ENCODE data around the gene ITIH4. TPM values are rescaled to one million over a fixed set of nuclear protein-coding genes. Genes with fewer than 3 reads are reported as not detected.

The ITIH4 gene
- total RNA-seq (2013) = 14.9 TPM
- polyA plus RNA-seq = 10 to 100 TPM in 1 of 3 donors, under 1 TPM in 1, not detected in 1; 0.59 to 47.7 TPM
- 9.3 and 13.9 TPM in 2 replicates for polyA minus RNA-seq
- total RNA-seq = 0 to 1.2 (median 0.56) reads per million in 11 experiments

GRCh38 chr3:52830535-52831258 lies at the start of gene ITIH4:
TSS of gene ITIH4 (minus strand) at chr3:52830672. CDS start at chr3:52830642, 30 bp downstream.
- no peak within 1 kb of the TSS for H3K4me3 ChIP-seq (replicated peaks in 1 of 3; ENCODE audit: low read depth in 2 of 3, low read length in 3 of 3)
- no peak within 1 kb of the TSS for H3K4me2 ChIP-seq (replicated peaks; ENCODE audit: extremely low read depth, low read length, poor library complexity, severe bottlenecking)
- H3K9ac ChIP-seq (ENCODE audit: insufficient read depth, low read length, poor library complexity, severe bottlenecking) = no peak within 1 kb of the TSS
- no peak for TF ChIP-seq CTCF (IDR thresholded peaks at IDR 0.05)
- H3K27ac ChIP-seq (ENCODE audit: low read depth in 1 of 2, low read length in 2 of 2) = no peak within 1 kb of the TSS
- WGBS (ENCODE audit: insufficient coverage) = 93% methylated on average over 10 of the region's 16 CpGs
- peaks cover 8% of the 10 kb centered on the region for H3K4me1 Mint-ChIP-seq
- H3K36me3 Mint-ChIP-seq = peaks cover 19 to 27% of the 10 kb centered on the region in 2 donors
- peak within 1 kb of the TSS in 1 of 7 donors; percentile 64 for H3K27ac Mint-ChIP-seq
- H3K4me3 Mint-ChIP-seq = no peak within 1 kb of the TSS
- peaks cover 11 to 31% of the 10 kb centered on the region in 2 donors for H3K36me3 ChIP-seq (replicated peaks in 1 of 2; ENCODE audit: control insufficient read depth in 1 of 2, insufficient read depth in 2 of 2, low read length in 2 of 2)
- no peaks in the 10 kb centered on the region for H3K9me3 ChIP-seq (replicated peaks in 1 of 2; ENCODE audit: control insufficient read depth in 1 of 2, insufficient read depth in 1 of 2, low read length in 2 of 2)
- H3K9me3 Mint-ChIP-seq = no peaks in the 10 kb centered on the region
- DNase-seq = no peak
- H3K79me2 ChIP-seq (ENCODE audit: insufficient read depth, low read length) = no peaks in the 10 kb centered on the region
- H4K20me1 ChIP-seq (ENCODE audit: insufficient read depth, low read length) = no peaks in the 10 kb centered on the region
- H2AFZ ChIP-seq (ENCODE audit: insufficient read depth, low read depth, low read length, poor library complexity, severe bottlenecking) = no peak within 1 kb of the TSS
- H3K4me1 ChIP-seq (ENCODE audit: control insufficient read depth in 1 of 2, insufficient read depth in 2 of 2, low read length in 2 of 2) = no peaks in the 10 kb centered on the region
- intact Hi-C loops (cut with micrococcal nuclease) = no loop called here
- H3K27me3 ChIP-seq (ENCODE audit: control insufficient read depth in 2 of 2, insufficient read depth in 2 of 2, low read length in 2 of 2) = no peaks in the 10 kb centered on the region
- peaks cover 0 to 6% (median 0%) of the 10 kb centered on the region in 3 donors for H3K27me3 Mint-ChIP-seq (ENCODE audit: low read depth in 3 of 3)

- WGBS (ENCODE audit: insufficient coverage) = 100% methylated on average over 1 of the region's 5 CpGs
- no peak for TF ChIP-seq CTCF (IDR thresholded peaks at IDR 0.05)
- Mint-ChIP-seq H3K27ac (peak overlapping the region in 1 of 7 donors; percentile 54), H3K27me3 (ENCODE audit: low read depth in 3 of 3) (no peaks in the 10 kb centered on the region), H3K36me3 (peaks cover 29 to 41% of the 10 kb centered on the region in 2 donors), H3K4me3 (no peak overlapping the region), H3K4me1 (peaks cover 16% of the 10 kb centered on the region), H3K9me3 (peaks cover 0 to 5% (median 0%) of the 10 kb centered on the region in 7 donors)
- Histone ChIP-seq H3K9me3 (replicated peaks in 1 of 2; ENCODE audit: control insufficient read depth in 1 of 2, insufficient read depth in 1 of 2, low read length in 2 of 2) (peaks cover 0 to 4% of the 10 kb centered on the region in 2 donors), H3K79me2 (ENCODE audit: insufficient read depth, low read length) (peaks cover 49% of the 10 kb centered on the region), H3K4me1 (ENCODE audit: control insufficient read depth in 1 of 2, insufficient read depth in 2 of 2, low read length in 2 of 2) (peaks cover 8 to 9% of the 10 kb centered on the region in 2 donors), H3K27me3 (ENCODE audit: control insufficient read depth in 2 of 2, insufficient read depth in 2 of 2, low read length in 2 of 2) (no peaks in the 10 kb centered on the region), H3K9ac (ENCODE audit: insufficient read depth, low read length, poor library complexity, severe bottlenecking) (no peak overlapping the region), H3K4me2 (replicated peaks; ENCODE audit: extremely low read depth, low read length, poor library complexity, severe bottlenecking) (no peak overlapping the region), H3K4me3 (replicated peaks in 1 of 3; ENCODE audit: low read depth in 2 of 3, low read length in 3 of 3) (no peak overlapping the region), H2AFZ (ENCODE audit: insufficient read depth, low read depth, low read length, poor library complexity, severe bottlenecking) (no peak overlapping the region), H4K20me1 (ENCODE audit: insufficient read depth, low read length) (peaks cover 85% of the 10 kb centered on the region), H3K36me3 (replicated peaks in 1 of 2; ENCODE audit: control insufficient read depth in 1 of 2, insufficient read depth in 2 of 2, low read length in 2 of 2) (peaks cover 10 to 29% of the 10 kb centered on the region in 2 donors), H3K27ac (ENCODE audit: low read depth in 1 of 2, low read length in 2 of 2) (no peak overlapping the region)
- intact Hi-C loops (cut with micrococcal nuclease) = no loop called here
- DNase-seq = no peak
Measured at GRCh38 chr3:52880047-52880446, 49.6 kb upstream of the ITIH4 start.
